ENCODE data around the gene BATF.

BATF gene

DNA sequence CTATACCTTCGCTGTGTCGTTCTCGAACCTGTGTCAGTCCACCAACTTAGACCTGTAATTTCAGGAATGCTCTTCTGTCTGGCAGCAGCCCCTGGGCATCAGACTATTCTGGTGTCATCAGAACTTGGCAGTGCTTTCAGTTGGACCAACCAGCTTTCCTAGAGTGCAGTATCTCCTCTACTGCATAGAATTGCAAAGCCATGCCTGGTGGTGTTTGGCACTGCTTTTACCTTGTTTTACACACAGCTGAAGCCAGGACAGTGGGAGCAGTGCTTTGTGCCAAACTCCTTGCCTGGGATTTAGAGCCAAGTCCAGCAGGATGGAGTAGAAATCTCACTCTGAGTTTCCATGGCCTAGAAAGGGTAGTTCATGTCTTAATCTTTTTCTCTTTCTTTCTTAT, 57.6 kb downstream of the BATF start:
- Histone ChIP-seq H3K23ac (ENCODE audit: low read length) (peak overlapping the region; percentile 68), H3K4me1 (ENCODE audit: control insufficient read depth, low read depth, low read length) (peaks cover 6% of the 10 kb centered on the region), H3K4me2 (ENCODE audit: low read length) (peak overlapping the region; percentile 97), H3K79me2 (ENCODE audit: control insufficient read depth, insufficient read depth, low read length) (no peaks in the 10 kb centered on the region), H3K9ac (ENCODE audit: low read length) (peak overlapping the region; percentile 77), H3K4me3 (ENCODE audit: low read length) (no peak overlapping the region), H2BK5ac (ENCODE audit: low read length) (no peak overlapping the region), H2BK15ac (replicated peaks; ENCODE audit: low read depth) (no peak overlapping the region), H3K27me3 (ENCODE audit: insufficient read depth, low read length, poor library complexity) (no peaks in the 10 kb centered on the region), H2AK5ac (ENCODE audit: low read length) (peak overlapping the region; percentile 10), H3K18ac (ENCODE audit: low read length) (no peak overlapping the region), H3K79me1 (ENCODE audit: low read length) (peaks cover 2% of the 10 kb centered on the region), H4K5ac (ENCODE audit: low read length) (no peak overlapping the region), H2BK120ac (ENCODE audit: low read depth, low read length) (no peak overlapping the region), H3K36me3 (ENCODE audit: control insufficient read depth, insufficient read depth, low read length) (no peaks in the 10 kb centered on the region), H3K27ac (ENCODE audit: low read depth, low read length) (no peak overlapping the region), H4K8ac (ENCODE audit: low read depth, low read length) (no peak overlapping the region), H3K56ac (ENCODE audit: low read length) (peak overlapping the region; percentile 96), H3K4ac (ENCODE audit: low read depth, low read length) (no peak overlapping the region)
- no CpG with 5 or more reads among the region's 3 CpGs for WGBS (ENCODE audit: extremely low coverage, insufficient coverage, low lambda C conversion rate)
- no peak for DNase-seq

DNA sequence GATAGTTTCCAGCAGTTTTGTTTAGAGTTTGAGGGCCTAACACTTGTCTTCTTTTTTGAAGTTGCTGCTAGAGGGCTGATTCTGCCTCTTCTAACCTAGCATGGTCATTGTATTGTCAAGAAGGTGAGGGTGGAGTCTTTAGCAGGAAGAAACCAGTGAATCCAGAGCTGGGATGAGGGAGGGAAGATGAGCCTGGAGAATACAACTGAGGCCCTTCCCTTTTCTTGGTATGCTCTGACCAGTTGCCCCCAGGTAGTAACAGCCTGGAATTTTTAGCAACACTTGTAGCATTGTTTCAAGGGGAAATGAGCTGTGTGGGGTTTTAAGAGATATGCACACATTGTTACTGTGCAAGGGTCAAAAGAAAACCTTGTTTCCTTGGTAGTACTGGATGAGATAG, 65.1 kb downstream of the BATF start:
- H2BK120ac ChIP-seq (ENCODE audit: low read depth, low read length): no peak overlapping the region
- H3K9ac ChIP-seq (ENCODE audit: low read length): no peak overlapping the region
- peak; percentile 76 for DNase-seq
- no peaks in the 10 kb centered on the region for H3K27me3 ChIP-seq (ENCODE audit: insufficient read depth, low read length, poor library complexity)
- no peak overlapping the region for H3K4ac ChIP-seq (ENCODE audit: low read depth, low read length)
- H3K23ac ChIP-seq (ENCODE audit: low read length): no peak overlapping the region
- H3K4me3 ChIP-seq (ENCODE audit: low read length): no peak overlapping the region
- no peaks in the 10 kb centered on the region for H3K79me2 ChIP-seq (ENCODE audit: control insufficient read depth, insufficient read depth, low read length)
- H3K18ac ChIP-seq (ENCODE audit: low read length): no peak overlapping the region
- H3K4me2 ChIP-seq (ENCODE audit: low read length): no peak overlapping the region
- H2BK15ac ChIP-seq (replicated peaks; ENCODE audit: low read depth): no peak overlapping the region
- H3K79me1 ChIP-seq (ENCODE audit: low read length): no peaks in the 10 kb centered on the region
- H3K36me3 ChIP-seq (ENCODE audit: control insufficient read depth, insufficient read depth, low read length): no peaks in the 10 kb centered on the region
- H3K27ac ChIP-seq (ENCODE audit: low read depth, low read length): no peak overlapping the region
- H2BK5ac ChIP-seq (ENCODE audit: low read length): no peak overlapping the region
- H2AK5ac ChIP-seq (ENCODE audit: low read length): no peak overlapping the region
- H4K8ac ChIP-seq (ENCODE audit: low read depth, low read length): no peak overlapping the region
- no peaks in the 10 kb centered on the region for H3K4me1 ChIP-seq (ENCODE audit: control insufficient read depth, low read depth, low read length)
- no peak overlapping the region for H3K56ac ChIP-seq (ENCODE audit: low read length)
- H4K5ac ChIP-seq (ENCODE audit: low read length): no peak overlapping the region

DNA sequence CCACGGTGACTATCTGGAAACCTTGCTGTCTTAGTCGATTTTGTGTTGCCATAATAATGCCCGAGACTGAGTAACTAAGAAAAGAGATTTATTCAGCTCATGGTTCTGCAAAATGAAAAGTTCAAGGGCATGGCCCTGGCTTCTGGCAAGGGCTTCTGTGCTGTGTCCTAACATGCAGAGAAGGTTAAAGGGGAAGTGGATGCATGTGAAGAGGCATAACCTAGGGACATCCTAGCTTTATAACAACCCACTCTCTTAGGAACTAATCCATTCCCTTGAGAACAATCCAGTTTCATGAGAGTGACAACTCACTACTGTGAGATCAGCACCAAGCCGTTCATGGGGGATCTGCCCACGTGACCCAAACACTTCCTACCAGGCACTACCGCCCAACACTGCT, 67.7 kb downstream of the BATF start:
- no CpG with 5 or more reads among the region's 6 CpGs for WGBS (ENCODE audit: extremely low coverage, insufficient coverage, low lambda C conversion rate)

DNA sequence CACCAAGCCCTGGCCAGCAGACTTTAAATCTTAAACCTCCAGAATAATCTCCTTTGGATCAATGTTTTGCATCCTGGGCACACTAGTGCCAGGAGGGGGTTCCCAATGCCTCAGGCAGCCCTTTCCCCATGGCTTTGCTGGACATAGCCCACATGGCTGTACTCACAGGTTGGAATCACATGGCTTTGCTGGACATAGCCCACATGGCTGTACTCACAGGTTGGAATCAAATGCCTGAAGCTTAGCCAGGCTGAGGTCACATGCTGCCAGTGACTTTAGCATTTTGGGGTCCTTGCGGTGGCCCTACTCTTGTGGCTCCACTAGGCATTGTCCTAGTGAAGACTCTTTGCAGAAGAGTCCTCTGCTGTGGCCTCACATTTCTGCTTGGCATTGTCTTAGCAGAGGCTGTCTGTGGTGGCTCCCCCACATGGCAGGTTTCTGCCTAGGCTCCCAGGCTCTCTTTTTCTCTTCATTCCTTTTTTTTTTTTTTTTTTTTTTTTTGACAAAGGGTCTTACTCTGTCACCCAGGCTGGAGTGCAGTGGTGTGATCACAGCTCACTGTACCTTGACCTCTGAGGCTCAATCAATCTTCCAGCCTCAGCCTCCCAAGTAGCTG, 69.2 kb downstream of the BATF start:
- no peak overlapping the region for H3K4me2 ChIP-seq (ENCODE audit: low read length)
- H2BK120ac ChIP-seq (ENCODE audit: low read depth, low read length): no peak overlapping the region
- no peaks in the 10 kb centered on the region for H3K79me1 ChIP-seq (ENCODE audit: low read length)
- no CpG with 5 or more reads among the region's 1 CpG for WGBS (ENCODE audit: extremely low coverage, insufficient coverage, low lambda C conversion rate)
- no peak overlapping the region for H2BK5ac ChIP-seq (ENCODE audit: low read length)
- DNase-seq: no peak
- no peak overlapping the region for H3K9ac ChIP-seq (ENCODE audit: low read length)
- no peak overlapping the region for H3K23ac ChIP-seq (ENCODE audit: low read length)
- no peaks in the 10 kb centered on the region for H3K4me1 ChIP-seq (ENCODE audit: control insufficient read depth, low read depth, low read length)
- H3K27me3 ChIP-seq (ENCODE audit: insufficient read depth, low read length, poor library complexity): peaks cover 2% of the 10 kb centered on the region
- H3K4ac ChIP-seq (ENCODE audit: low read depth, low read length): no peak overlapping the region
- no peak overlapping the region for H3K18ac ChIP-seq (ENCODE audit: low read length)
- no peak overlapping the region for H4K8ac ChIP-seq (ENCODE audit: low read depth, low read length)
- no peak overlapping the region for H3K27ac ChIP-seq (ENCODE audit: low read depth, low read length)
- H3K4me3 ChIP-seq (ENCODE audit: low read length): no peak overlapping the region
- H3K36me3 ChIP-seq (ENCODE audit: control insufficient read depth, insufficient read depth, low read length): no peaks in the 10 kb centered on the region
- H3K79me2 ChIP-seq (ENCODE audit: control insufficient read depth, insufficient read depth, low read length): no peaks in the 10 kb centered on the region
- H3K56ac ChIP-seq (ENCODE audit: low read length): no peak overlapping the region
- H4K5ac ChIP-seq (ENCODE audit: low read length): no peak overlapping the region
- H2AK5ac ChIP-seq (ENCODE audit: low read length): no peak overlapping the region
- no peak overlapping the region for H2BK15ac ChIP-seq (replicated peaks; ENCODE audit: low read depth)

More for the DNA sequence above, 67.7 kb downstream of the BATF start:
- H3K4me3 ChIP-seq (ENCODE audit: low read length): no peak overlapping the region
- H2AK5ac ChIP-seq (ENCODE audit: low read length): no peak overlapping the region
- H3K27ac ChIP-seq (ENCODE audit: low read depth, low read length): no peak overlapping the region
- DNase-seq: no peak
- no peak overlapping the region for H3K23ac ChIP-seq (ENCODE audit: low read length)
- H4K5ac ChIP-seq (ENCODE audit: low read length): no peak overlapping the region
- H3K4ac ChIP-seq (ENCODE audit: low read depth, low read length): no peak overlapping the region
- H3K56ac ChIP-seq (ENCODE audit: low read length): no peak overlapping the region
- H3K4me1 ChIP-seq (ENCODE audit: control insufficient read depth, low read depth, low read length): no peaks in the 10 kb centered on the region
- H3K79me2 ChIP-seq (ENCODE audit: control insufficient read depth, insufficient read depth, low read length): no peaks in the 10 kb centered on the region
- no peak overlapping the region for H4K8ac ChIP-seq (ENCODE audit: low read depth, low read length)
- no peaks in the 10 kb centered on the region for H3K27me3 ChIP-seq (ENCODE audit: insufficient read depth, low read length, poor library complexity)
- H2BK5ac ChIP-seq (ENCODE audit: low read length): no peak overlapping the region
- no peak overlapping the region for H2BK120ac ChIP-seq (ENCODE audit: low read depth, low read length)
- H3K4me2 ChIP-seq (ENCODE audit: low read length): no peak overlapping the region
- no peaks in the 10 kb centered on the region for H3K36me3 ChIP-seq (ENCODE audit: control insufficient read depth, insufficient read depth, low read length)
- no peak overlapping the region for H2BK15ac ChIP-seq (replicated peaks; ENCODE audit: low read depth)
- no peak overlapping the region for H3K9ac ChIP-seq (ENCODE audit: low read length)
- H3K18ac ChIP-seq (ENCODE audit: low read length): no peak overlapping the region
- no peaks in the 10 kb centered on the region for H3K79me1 ChIP-seq (ENCODE audit: low read length)

DNA sequence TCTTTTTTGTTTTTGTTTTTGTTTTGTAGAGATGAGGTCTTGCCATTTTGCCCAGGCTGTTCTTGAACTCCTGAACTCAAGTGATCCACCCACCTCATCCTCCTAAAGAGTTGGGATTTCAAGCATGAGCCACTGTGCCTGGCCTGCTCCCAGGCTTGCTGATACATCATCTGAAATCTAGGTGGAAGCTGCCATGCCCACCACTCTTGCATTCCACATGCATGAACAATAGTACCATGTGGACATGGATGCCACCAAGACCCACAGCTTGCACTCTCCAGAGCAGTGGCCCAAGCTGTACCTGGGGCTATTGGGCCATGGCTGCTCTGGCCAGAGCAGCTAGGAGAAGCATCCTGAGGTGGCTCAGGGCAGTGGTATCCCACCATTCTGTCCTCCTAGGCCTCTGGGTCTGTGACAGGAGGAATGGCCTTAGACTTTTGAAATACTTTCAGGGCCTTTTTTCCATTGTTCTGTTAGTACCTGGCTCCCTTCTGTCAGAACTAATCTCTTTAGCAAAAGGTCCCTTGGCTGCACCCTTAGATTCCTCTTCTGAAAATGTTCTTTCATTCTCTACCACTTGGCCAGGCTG, 69.8 kb downstream of the BATF start:
- Histone ChIP-seq H3K79me2 (ENCODE audit: control insufficient read depth, insufficient read depth, low read length) (no peaks in the 10 kb centered on the region), H2BK5ac (ENCODE audit: low read length) (no peak overlapping the region), H3K27me3 (ENCODE audit: insufficient read depth, low read length, poor library complexity) (peaks cover 2% of the 10 kb centered on the region), H3K36me3 (ENCODE audit: control insufficient read depth, insufficient read depth, low read length) (no peaks in the 10 kb centered on the region), H4K5ac (ENCODE audit: low read length) (no peak overlapping the region), H3K27ac (ENCODE audit: low read depth, low read length) (no peak overlapping the region), H3K23ac (ENCODE audit: low read length) (no peak overlapping the region), H3K79me1 (ENCODE audit: low read length) (no peaks in the 10 kb centered on the region), H2BK15ac (replicated peaks; ENCODE audit: low read depth) (no peak overlapping the region), H3K4me3 (ENCODE audit: low read length) (no peak overlapping the region), H3K4me1 (ENCODE audit: control insufficient read depth, low read depth, low read length) (no peaks in the 10 kb centered on the region), H3K56ac (ENCODE audit: low read length) (no peak overlapping the region), H3K9ac (ENCODE audit: low read length) (no peak overlapping the region), H3K18ac (ENCODE audit: low read length) (no peak overlapping the region), H4K8ac (ENCODE audit: low read depth, low read length) (no peak overlapping the region), H2AK5ac (ENCODE audit: low read length) (no peak overlapping the region), H3K4ac (ENCODE audit: low read depth, low read length) (no peak overlapping the region), H2BK120ac (ENCODE audit: low read depth, low read length) (no peak overlapping the region), H3K4me2 (ENCODE audit: low read length) (no peak overlapping the region)
- no peak for DNase-seq

DNA sequence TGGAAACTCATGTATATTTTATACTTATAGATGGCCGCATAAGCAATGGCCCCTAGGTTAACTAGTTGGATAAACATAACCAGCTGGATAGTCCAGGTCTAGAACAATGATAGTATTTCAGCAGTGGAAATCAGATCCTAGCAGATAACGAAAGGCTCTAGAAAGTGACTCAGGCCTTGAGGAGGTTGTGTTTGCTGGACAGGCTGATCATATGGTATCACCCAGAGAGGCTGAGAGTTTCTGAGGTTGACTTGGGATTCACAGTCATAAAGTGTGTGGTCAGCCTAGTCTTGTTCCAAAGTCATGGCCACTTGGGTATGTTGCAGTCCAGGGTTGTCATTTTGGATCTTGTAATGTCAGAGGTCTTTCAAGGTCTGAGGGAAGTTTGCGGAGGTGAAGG, 73.0 kb downstream of the BATF start:
- no peak overlapping the region for H2AK5ac ChIP-seq (ENCODE audit: low read length)
- no peak overlapping the region for H3K9ac ChIP-seq (ENCODE audit: low read length)
- H2BK120ac ChIP-seq (ENCODE audit: low read depth, low read length): no peak overlapping the region
- H3K4me3 ChIP-seq (ENCODE audit: low read length): no peak overlapping the region
- no peak for DNase-seq
- H4K5ac ChIP-seq (ENCODE audit: low read length): no peak overlapping the region
- no peak overlapping the region for H3K23ac ChIP-seq (ENCODE audit: low read length)
- no peak overlapping the region for H3K4me2 ChIP-seq (ENCODE audit: low read length)
- no peak overlapping the region for H2BK15ac ChIP-seq (replicated peaks; ENCODE audit: low read depth)
- peaks cover 2% of the 10 kb centered on the region for H3K27me3 ChIP-seq (ENCODE audit: insufficient read depth, low read length, poor library complexity)
- H3K4ac ChIP-seq (ENCODE audit: low read depth, low read length): no peak overlapping the region
- no peak overlapping the region for H4K8ac ChIP-seq (ENCODE audit: low read depth, low read length)
- no peaks in the 10 kb centered on the region for H3K79me1 ChIP-seq (ENCODE audit: low read length)
- H3K56ac ChIP-seq (ENCODE audit: low read length): no peak overlapping the region
- H3K4me1 ChIP-seq (ENCODE audit: control insufficient read depth, low read depth, low read length): no peaks in the 10 kb centered on the region
- no peak overlapping the region for H2BK5ac ChIP-seq (ENCODE audit: low read length)
- no peaks in the 10 kb centered on the region for H3K36me3 ChIP-seq (ENCODE audit: control insufficient read depth, insufficient read depth, low read length)
- no peak overlapping the region for H3K27ac ChIP-seq (ENCODE audit: low read depth, low read length)
- no CpG with 5 or more reads among the region's 3 CpGs for WGBS (ENCODE audit: extremely low coverage, insufficient coverage, low lambda C conversion rate)
- no peaks in the 10 kb centered on the region for H3K79me2 ChIP-seq (ENCODE audit: control insufficient read depth, insufficient read depth, low read length)
- H3K18ac ChIP-seq (ENCODE audit: low read length): no peak overlapping the region
